ENCODE measurements around the gene SSUH2.

Gene SSUH2

GRCh38 chr3:8571256-8571655, 73.3 kb downstream of the SSUH2 start:
- H3K9ac ChIP-seq (ENCODE audit: insufficient read length) = no peak overlapping the region
- no peak for TF ChIP-seq POLR2AphosphoS5 (IDR thresholded peaks at IDR 0.05; ENCODE audit: borderline replicate concordance, low read depth, low read length)
- H3K9me3 ChIP-seq (ENCODE audit: low read depth, low read length) = no peaks in the 10 kb centered on the region
- no peak for DNase-seq (ENCODE audit: low read depth, low spot score)
- no peaks in the 10 kb centered on the region for H3K36me3 ChIP-seq (ENCODE audit: insufficient read depth, low read length)
- H3K27ac ChIP-seq = no peak overlapping the region
- no peak overlapping the region for H3K4me3 ChIP-seq
